GM19239 (cell line): ENCODE results near the gene HMBS.
"Not testable (repeated sequence)": the region's sequence is repeated elsewhere in the genome, so short reads cannot be mapped to it uniquely, and the experiment has no call there.

Source experiments
- DNase-seq: peaks from one replicate; pipeline ENCODE4 v3.0.0; 2011; ENCODE audit warnings: low spot score; ENCODE audit not compliant: insufficient read length
- FAIRE-seq: peaks from 2 replicates; lab custom pipeline; 2011; peaks lifted over from hg19 to GRCh38; lab: Jason Lieb, UNC

HMBS gene

GRCh38 chr11:119116601-119117000 is 31.9 kb downstream of the HMBS start:
- no peak for FAIRE-seq

DNA sequence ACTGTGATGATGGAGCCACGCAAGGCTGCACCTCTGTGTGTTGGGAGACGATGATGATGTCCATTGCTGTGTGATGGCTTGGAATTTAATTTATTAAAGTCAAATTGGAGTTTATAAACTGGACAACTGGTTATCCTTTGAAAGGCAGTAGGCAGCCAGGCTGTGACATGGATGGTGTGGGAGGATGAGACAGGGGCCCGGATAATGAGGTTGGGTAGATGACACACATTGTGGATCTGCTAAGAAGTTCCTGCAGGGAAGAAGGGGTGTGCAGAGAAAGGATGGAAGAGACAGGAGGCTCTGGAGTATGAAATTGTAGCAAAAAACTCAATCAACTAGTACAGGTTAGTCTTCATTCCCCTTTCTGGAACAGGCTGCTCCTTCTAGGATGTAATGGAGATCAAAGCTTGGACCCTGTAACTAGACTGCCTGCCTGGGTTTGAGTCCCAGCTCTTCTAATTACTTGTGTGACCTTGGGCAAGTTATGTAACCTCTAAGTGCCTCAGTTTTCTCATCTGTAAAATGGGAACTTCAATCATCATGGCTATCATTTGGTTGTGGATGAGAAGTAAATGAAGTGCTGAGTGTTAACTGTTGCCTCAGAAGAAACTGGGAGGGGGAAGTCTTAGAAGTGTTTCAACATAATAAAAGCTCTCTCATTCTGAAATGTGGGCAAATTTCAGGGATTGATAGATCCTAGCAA is 32.5 kb downstream of the HMBS start:
- no peak for DNase-seq
- FAIRE-seq = peak; percentile 45

More at GRCh38 chr11:119116601-119117000, 31.9 kb downstream of the HMBS start:
- no peak for DNase-seq

DNA sequence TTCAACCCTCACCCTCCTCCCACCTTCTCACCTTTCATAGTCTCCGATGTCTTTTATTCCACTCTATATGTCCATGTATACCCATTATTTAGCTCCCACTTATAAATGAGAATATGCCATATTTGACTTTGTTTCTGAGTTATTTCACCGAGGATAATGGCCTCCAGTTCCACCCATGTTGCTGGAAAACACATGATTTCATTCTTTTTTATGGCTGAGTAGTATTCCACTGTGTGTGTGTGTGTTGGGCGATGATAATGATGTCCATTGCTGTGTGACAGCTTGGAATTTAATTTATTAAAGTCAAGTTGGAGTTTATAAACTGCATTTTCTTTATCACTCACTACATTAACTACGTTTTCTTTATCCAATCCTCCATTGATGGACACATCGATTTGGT is 33.5 kb downstream of the HMBS start:
- FAIRE-seq = no peak

GRCh38 chr11:119118946-119119345 is 34.3 kb downstream of the HMBS start:
- no peak for FAIRE-seq

More for the DNA sequence above, 33.5 kb downstream of the HMBS start:
- no peak for DNase-seq

GRCh38 chr11:119120639-119121007 is 35.9 kb downstream of the HMBS start:
- DNase-seq (no peak), FAIRE-seq (peak; percentile 18)

More at GRCh38 chr11:119118946-119119345, 34.3 kb downstream of the HMBS start:
- DNase-seq = no peak

- peak; percentile 94 for DNase-seq
- peak; percentile 100 for FAIRE-seq
Observed at GRCh38 chr11:119121008-119121810, 36.5 kb downstream of the HMBS start, which contains the start of gene HINFP. Gene HINFP (plus strand): TSS chr11:119121580. CDS start chr11:119126945, 5,365 bp downstream.

- FAIRE-seq (no peak), DNase-seq (no peak)
Observed at GRCh38 chr11:119121811-119122124, 37.1 kb downstream of the HMBS start.

- DNase-seq (no peak), FAIRE-seq (no peak)
Observed at GRCh38 chr11:119125821-119126220, 41.1 kb downstream of the HMBS start.

- no peak for FAIRE-seq
- DNase-seq = no peak
Observed at GRCh38 chr11:119126675-119127268, 42.1 kb downstream of the HMBS start.

DNA sequence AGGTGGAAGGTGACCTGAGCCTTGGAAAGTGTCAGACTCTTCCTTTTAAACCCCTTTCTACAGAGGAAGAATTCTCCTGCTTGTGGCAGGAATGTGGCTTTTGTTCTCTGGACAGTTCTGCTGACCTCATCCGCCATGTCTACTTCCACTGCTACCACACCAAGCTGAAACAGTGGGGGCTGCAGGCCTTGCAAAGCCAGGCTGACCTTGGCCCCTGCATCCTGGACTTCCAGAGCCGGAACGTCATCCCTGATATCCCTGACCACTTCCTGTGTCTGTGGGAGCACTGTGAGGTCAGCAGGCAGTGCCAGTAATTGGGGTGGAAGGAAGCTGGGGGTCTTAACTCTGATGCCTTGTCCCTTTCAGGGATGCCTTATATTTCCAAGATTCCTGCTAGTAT is 46.0 kb downstream of the HMBS start:
- DNase-seq (no peak), FAIRE-seq (no peak)

GRCh38 chr11:119134389-119134978 is 49.8 kb downstream of the HMBS start:
- DNase-seq (no peak), FAIRE-seq (no peak)

DNA sequence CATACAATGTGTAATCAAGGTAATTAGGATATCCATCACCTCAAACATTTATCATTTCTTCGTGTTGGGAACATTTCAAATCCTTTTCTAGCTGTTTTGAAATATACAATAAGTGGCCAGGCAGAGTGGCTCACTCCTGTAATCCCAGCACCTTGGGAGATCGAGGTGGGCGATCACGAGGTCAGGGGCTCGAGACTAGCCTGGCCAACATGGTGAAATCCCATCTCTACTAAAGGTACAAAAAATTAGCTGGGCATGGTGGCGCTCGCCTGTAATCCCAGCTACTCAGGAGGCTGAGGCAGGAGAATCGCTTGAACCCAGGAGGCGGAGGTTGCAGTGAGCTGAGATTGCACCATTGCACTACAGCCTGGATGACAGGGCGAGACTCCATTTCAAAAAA is 54.6 kb downstream of the HMBS start:
- not testable (repeated sequence) for FAIRE-seq, DNase-seq
